ENCODE results near the gene CRELD1. TPM values are rescaled to one million over a fixed set of nuclear protein-coding genes. Genes with fewer than 3 reads are reported as not detected.
A peak's percentile ranks its signal among the peaks of the same experiment; 100 is the strongest.

The CRELD1 gene
- total and polyA plus RNA-seq, 9 of the 15 experiments (the other 6 are each of a cell fraction or from before 2014, with no cell fraction given): 3.3 to 25.8 (median 16.5) TPM

DNA sequence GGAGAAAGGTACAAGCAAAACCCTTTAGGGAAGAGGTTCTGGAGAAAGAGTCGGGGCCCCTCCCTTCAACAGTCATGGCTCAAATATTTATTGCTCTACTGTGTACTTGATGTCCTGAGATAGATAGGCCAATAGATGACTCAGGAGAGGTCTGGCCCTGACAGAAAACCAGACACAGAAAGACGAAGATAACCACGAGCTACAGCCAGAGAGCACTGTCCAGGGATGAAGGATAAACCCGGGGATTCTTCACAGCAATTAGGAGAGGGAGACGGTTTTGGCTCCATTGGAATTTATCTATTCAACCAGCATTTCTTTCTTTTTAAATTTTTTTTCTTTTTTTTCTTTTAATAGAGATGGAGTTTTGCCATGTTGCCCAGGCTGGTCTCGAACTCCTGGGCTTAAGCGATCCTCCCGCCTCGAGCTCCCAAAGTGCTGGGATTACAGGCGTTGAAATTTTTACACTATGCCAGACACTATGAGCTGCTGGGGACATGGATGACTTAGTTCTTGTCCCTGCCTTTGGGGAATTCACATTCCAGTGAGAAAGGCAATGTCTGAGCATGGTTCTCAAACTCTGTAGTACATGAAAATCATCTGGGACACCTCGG is 49.0 kb upstream of the CRELD1 start (continued):
- TF ChIP-seq TRIM25 (IDR thresholded peaks at IDR 0.05; ENCODE audit: borderline replicate concordance): no peak
- no peak for TF ChIP-seq SP1 (CRISPR knock-in tag; IDR thresholded peaks at IDR 0.05)
- TF ChIP-seq, protein P1, sequence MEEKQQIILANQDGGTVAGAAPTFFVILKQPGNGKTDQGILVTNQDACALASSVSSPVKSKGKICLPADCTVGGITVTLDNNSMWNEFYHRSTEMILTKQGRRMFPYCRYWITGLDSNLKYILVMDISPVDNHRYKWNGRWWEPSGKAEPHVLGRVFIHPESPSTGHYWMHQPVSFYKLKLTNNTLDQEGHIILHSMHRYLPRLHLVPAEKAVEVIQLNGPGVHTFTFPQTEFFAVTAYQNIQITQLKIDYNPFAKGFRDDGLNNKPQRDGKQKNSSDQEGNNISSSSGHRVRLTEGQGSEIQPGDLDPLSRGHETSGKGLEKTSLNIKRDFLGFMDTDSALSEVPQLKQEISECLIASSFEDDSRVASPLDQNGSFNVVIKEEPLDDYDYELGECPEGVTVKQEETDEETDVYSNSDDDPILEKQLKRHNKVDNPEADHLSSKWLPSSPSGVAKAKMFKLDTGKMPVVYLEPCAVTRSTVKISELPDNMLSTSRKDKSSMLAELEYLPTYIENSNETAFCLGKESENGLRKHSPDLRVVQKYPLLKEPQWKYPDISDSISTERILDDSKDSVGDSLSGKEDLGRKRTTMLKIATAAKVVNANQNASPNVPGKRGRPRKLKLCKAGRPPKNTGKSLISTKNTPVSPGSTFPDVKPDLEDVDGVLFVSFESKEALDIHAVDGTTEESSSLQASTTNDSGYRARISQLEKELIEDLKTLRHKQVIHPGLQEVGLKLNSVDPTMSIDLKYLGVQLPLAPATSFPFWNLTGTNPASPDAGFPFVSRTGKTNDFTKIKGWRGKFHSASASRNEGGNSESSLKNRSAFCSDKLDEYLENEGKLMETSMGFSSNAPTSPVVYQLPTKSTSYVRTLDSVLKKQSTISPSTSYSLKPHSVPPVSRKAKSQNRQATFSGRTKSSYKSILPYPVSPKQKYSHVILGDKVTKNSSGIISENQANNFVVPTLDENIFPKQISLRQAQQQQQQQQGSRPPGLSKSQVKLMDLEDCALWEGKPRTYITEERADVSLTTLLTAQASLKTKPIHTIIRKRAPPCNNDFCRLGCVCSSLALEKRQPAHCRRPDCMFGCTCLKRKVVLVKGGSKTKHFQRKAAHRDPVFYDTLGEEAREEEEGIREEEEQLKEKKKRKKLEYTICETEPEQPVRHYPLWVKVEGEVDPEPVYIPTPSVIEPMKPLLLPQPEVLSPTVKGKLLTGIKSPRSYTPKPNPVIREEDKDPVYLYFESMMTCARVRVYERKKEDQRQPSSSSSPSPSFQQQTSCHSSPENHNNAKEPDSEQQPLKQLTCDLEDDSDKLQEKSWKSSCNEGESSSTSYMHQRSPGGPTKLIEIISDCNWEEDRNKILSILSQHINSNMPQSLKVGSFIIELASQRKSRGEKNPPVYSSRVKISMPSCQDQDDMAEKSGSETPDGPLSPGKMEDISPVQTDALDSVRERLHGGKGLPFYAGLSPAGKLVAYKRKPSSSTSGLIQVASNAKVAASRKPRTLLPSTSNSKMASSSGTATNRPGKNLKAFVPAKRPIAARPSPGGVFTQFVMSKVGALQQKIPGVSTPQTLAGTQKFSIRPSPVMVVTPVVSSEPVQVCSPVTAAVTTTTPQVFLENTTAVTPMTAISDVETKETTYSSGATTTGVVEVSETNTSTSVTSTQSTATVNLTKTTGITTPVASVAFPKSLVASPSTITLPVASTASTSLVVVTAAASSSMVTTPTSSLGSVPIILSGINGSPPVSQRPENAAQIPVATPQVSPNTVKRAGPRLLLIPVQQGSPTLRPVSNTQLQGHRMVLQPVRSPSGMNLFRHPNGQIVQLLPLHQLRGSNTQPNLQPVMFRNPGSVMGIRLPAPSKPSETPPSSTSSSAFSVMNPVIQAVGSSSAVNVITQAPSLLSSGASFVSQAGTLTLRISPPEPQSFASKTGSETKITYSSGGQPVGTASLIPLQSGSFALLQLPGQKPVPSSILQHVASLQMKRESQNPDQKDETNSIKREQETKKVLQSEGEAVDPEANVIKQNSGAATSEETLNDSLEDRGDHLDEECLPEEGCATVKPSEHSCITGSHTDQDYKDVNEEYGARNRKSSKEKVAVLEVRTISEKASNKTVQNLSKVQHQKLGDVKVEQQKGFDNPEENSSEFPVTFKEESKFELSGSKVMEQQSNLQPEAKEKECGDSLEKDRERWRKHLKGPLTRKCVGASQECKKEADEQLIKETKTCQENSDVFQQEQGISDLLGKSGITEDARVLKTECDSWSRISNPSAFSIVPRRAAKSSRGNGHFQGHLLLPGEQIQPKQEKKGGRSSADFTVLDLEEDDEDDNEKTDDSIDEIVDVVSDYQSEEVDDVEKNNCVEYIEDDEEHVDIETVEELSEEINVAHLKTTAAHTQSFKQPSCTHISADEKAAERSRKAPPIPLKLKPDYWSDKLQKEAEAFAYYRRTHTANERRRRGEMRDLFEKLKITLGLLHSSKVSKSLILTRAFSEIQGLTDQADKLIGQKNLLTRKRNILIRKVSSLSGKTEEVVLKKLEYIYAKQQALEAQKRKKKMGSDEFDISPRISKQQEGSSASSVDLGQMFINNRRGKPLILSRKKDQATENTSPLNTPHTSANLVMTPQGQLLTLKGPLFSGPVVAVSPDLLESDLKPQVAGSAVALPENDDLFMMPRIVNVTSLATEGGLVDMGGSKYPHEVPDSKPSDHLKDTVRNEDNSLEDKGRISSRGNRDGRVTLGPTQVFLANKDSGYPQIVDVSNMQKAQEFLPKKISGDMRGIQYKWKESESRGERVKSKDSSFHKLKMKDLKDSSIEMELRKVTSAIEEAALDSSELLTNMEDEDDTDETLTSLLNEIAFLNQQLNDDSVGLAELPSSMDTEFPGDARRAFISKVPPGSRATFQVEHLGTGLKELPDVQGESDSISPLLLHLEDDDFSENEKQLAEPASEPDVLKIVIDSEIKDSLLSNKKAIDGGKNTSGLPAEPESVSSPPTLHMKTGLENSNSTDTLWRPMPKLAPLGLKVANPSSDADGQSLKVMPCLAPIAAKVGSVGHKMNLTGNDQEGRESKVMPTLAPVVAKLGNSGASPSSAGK (IDR thresholded peaks at IDR 0.05): peak; percentile 64
- TF ChIP-seq NFXL1 (CRISPR knock-in tag; IDR thresholded peaks at IDR 0.05): no peak
- TF ChIP-seq ZNF174 (CRISPR knock-in tag; IDR thresholded peaks at IDR 0.05): no peak
- TF ChIP-seq, protein P2, sequence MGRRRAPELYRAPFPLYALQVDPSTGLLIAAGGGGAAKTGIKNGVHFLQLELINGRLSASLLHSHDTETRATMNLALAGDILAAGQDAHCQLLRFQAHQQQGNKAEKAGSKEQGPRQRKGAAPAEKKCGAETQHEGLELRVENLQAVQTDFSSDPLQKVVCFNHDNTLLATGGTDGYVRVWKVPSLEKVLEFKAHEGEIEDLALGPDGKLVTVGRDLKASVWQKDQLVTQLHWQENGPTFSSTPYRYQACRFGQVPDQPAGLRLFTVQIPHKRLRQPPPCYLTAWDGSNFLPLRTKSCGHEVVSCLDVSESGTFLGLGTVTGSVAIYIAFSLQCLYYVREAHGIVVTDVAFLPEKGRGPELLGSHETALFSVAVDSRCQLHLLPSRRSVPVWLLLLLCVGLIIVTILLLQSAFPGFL (CRISPR knock-in tag; IDR thresholded peaks at IDR 0.05): no peak
- peak; percentile 84 for TF ChIP-seq JUN (IDR thresholded peaks at IDR 0.05; ENCODE audit: borderline replicate concordance, low read depth, low read length)
- no peak for TF ChIP-seq JUN (CRISPR knock-in tag; IDR thresholded peaks at IDR 0.05; ENCODE audit: borderline replicate concordance)
- TF ChIP-seq NR4A1 (CRISPR knock-in tag; IDR thresholded peaks at IDR 0.05): no peak
- TF ChIP-seq NR4A1 (tag; IDR thresholded peaks at IDR 0.05): 0 out of 2 replicates have a peak, but pooled peaks have one; percentile 31
- no peak for TF ChIP-seq XRCC5 (IDR thresholded peaks at IDR 0.05; ENCODE audit: low read depth, low read length)
- TF ChIP-seq TBP (optimal IDR thresholded peaks at IDR 0.05; ENCODE audit: low read depth, low read length): no peak
- TF ChIP-seq SOX6 (IDR thresholded peaks at IDR 0.05): 0 out of 2 replicates have a peak, but pooled peaks have one; percentile 54
- no peak for TF ChIP-seq PCBP2 (IDR thresholded peaks at IDR 0.05; ENCODE audit: low read depth, low read length, poor library complexity, severe bottlenecking)
